Fibroblast of mammary gland (primary cell): ENCODE results near the gene TCF3.

Experiments used
- DNase-seq: peaks from one replicate; pipeline ENCODE4 v3.0.0-alpha.2; 2010; ENCODE audit warnings: low read depth
- H3K4me3 ChIP-seq: 2 replicates; pipeline ENCODE4 v1.5.1; 2011; ENCODE audit warnings: low read depth, mild to moderate bottlenecking, low read length, moderate library complexity; ENCODE audit not compliant: control insufficient read depth
- CTCF ChIP-seq: conservative IDR thresholded peaks from 2 replicates; pipeline ENCODE4 v1.5.1; 2011; ENCODE audit warnings: low read depth, low read length, inconsistent platforms; ENCODE audit not compliant: control insufficient read depth, insufficient read depth

TCF3 gene

GRCh38 chr19:1649706-1650649 lies 2.4 kb downstream of the TCF3 start:
- DNase-seq, result no peak
- no peak for TF ChIP-seq CTCF
- H3K4me3 ChIP-seq, result peak overlapping the region; percentile 67

- TF ChIP-seq CTCF, result no peak
- H3K4me3 ChIP-seq, result no peak overlapping the region
- DNase-seq, result no peak
These were observed 3.4 kb downstream of the TCF3 start for GRCh38 chr19:1648920-1649541.

- no peak for DNase-seq
- TF ChIP-seq CTCF, result no peak
- H3K4me3 ChIP-seq, result no peak overlapping the region
These were observed 4.0 kb downstream of the TCF3 start for GRCh38 chr19:1648459-1648849.

- no peak for DNase-seq
- no peak for TF ChIP-seq CTCF
- H3K4me3 ChIP-seq, result no peak overlapping the region
These were observed 4.6 kb downstream of the TCF3 start for GRCh38 chr19:1647501-1648458.

- DNase-seq, result no peak
- no peak for TF ChIP-seq CTCF
These were observed 5.6 kb downstream of the TCF3 start for GRCh38 chr19:1646659-1647453.

More at GRCh38 chr19:1646659-1647453, 5.6 kb downstream of the TCF3 start:
- H3K4me3 ChIP-seq, result no peak overlapping the region
